Body of pancreas (tissue), 4 donors: Measurements from ENCODE around the gene NAP1L2.

ENCODE experiments used
- CTCF ChIP-seq, 7 experiments: fragments of 450-650 bp in 4 of 7; fragments of 200-600 bp in 3 of 7; sonication (generic) in 3 of 7; IDR thresholded peaks; one replicate each; pipeline ENCODE4 v1.5.1; 2016 to 2019; ENCODE audit warnings: antibody characterized with exemption in 7 of 7
- POLR2A ChIP-seq, 3 donors: fragments of 450-650 bp; IDR thresholded peaks; one replicate each; pipeline ENCODE4 v1.6.1; 2016; ENCODE audit warnings: antibody characterized with exemption in 3 of 3, mild to moderate bottlenecking in 2 of 3

GRCh38 chrX:73206366-73206765 lies 8.3 kb downstream of the NAP1L2 start:
- TF ChIP-seq CTCF (IDR thresholded peaks at IDR 0.05) (no peak), POLR2A (IDR thresholded peaks at IDR 0.05) (no peak)
